Prostate gland (tissue), 2 donors: ENCODE results near the gene ZNF639. TPM values are rescaled to one million over a fixed set of nuclear protein-coding genes. Genes with fewer than 3 reads are reported as not detected.

Experiments used
- DNase-seq: peaks from one replicate; pipeline ENCODE4 v3.0.0-alpha.2; 2019; ENCODE audit warnings: low spot score
- H3K27ac ChIP-seq, 2 donors: fragments of 200-600 bp; sonication (generic); 2 replicates each; pipeline ENCODE4 v1.5.1; 2017 to 2019
- H3K27me3 ChIP-seq: fragments of 200-600 bp; sonication (generic); replicated peaks from 2 replicates; pipeline ENCODE4 v1.5.1; 2019; ENCODE audit not compliant: insufficient read depth
- H3K36me3 ChIP-seq, 2 donors: fragments of 200-600 bp; sonication (generic); 1 replicate in 1 of 2; 2 replicates in 1 of 2; pipeline versions ENCODE4 v1.5.1 to v1.8.1; 2017 to 2019
- H3K4me1 ChIP-seq: fragments of 200-600 bp; sonication (generic); replicated peaks from 2 replicates; pipeline ENCODE4 v1.5.1; 2019
- H3K4me3 ChIP-seq, 2 donors: fragments of 200-600 bp; sonication (generic); 2 replicates each; pipeline ENCODE4 v1.5.1; 2017 to 2019
- H3K9me3 ChIP-seq: fragments of 200-600 bp; sonication (generic); 2 replicates; pipeline ENCODE4 v1.5.1; 2017
- CTCF ChIP-seq, 4 experiments: fragments of 200-600 bp in 2 of 4; fragments of 450-650 bp in 2 of 4; sonication (generic) in 2 of 4; IDR thresholded peaks; 1 replicate in 3 of 4; 2 replicates in 1 of 4; pipeline ENCODE4 v1.5.1; 2016 to 2019; ENCODE audit warnings: antibody characterized with exemption in 4 of 4, mild to moderate bottlenecking in 2 of 4, moderate library complexity in 2 of 4
- POLR2A ChIP-seq: fragments of 450-650 bp; IDR thresholded peaks from one replicate; pipeline ENCODE4 v1.6.1; 2016; ENCODE audit warnings: antibody characterized with exemption, mild to moderate bottlenecking
- POLR2AphosphoS5 ChIP-seq: sonication (generic); formaldehyde crosslinking; IDR thresholded peaks from one replicate; pipeline ENCODE4 v1.6.1; 2017; ENCODE audit warnings: antibody characterized with exemption
- WGBS: methylation state at CpG from one replicate; pipeline ENCODE4 v1.1.5; 2018; 5-methylcytosine and 5-hydroxymethylcytosine counted together
- intact Hi-C: fragments of 100-400 bp; cut with DNase I; formaldehyde crosslinking; loops from one replicate; pipeline ENCODE4 v1.14.2; 2022
- total RNA-seq, 2 donors: library from RNA; depleted of rRNA; stranded (reverse); fragments of >200 nt; gene quantifications; one replicate each; pipeline ENCODE4 v1.1.0, GENCODE V29; 2016

ZNF639 gene
- total RNA-seq, 2 donors from 2014 or later = 48.6 to 50.7 TPM

- Histone ChIP-seq H3K4me1 (no peaks in the 10 kb centered on the region), H3K27ac (no peak overlapping the region), H3K27me3 (no peaks in the 10 kb centered on the region), H3K9me3 (no peaks in the 10 kb centered on the region), H3K36me3 (no peaks in the 10 kb centered on the region), H3K4me3 (no peak overlapping the region)
- WGBS = 70% methylated on average over 4 of the region's 4 CpGs
- intact Hi-C loops = no loop called here
- no peak for TF ChIP-seq CTCF (IDR thresholded peaks at IDR 0.05)
- no peak for TF ChIP-seq POLR2A
- no peak for TF ChIP-seq POLR2AphosphoS5
- no peak for DNase-seq
Observed at GRCh38 chr3:179278932-179279693, 43.7 kb upstream of the ZNF639 start.

GRCh38 chr3:179279837-179280236 is 43.0 kb upstream of the ZNF639 start:
- H3K36me3 ChIP-seq = no peaks in the 10 kb centered on the region
- TF ChIP-seq POLR2A (no peak), CTCF (IDR thresholded peaks at IDR 0.05) (no peak), POLR2AphosphoS5 (no peak)
- 100% methylated on average over 1 of the region's 1 CpG for WGBS
- no peaks in the 10 kb centered on the region for H3K9me3 ChIP-seq
- H3K27ac ChIP-seq = no peak overlapping the region
- no peaks in the 10 kb centered on the region for H3K4me1 ChIP-seq
- no peaks in the 10 kb centered on the region for H3K27me3 ChIP-seq
- intact Hi-C loops = no loop called here
- no peak for DNase-seq
- no peak overlapping the region for H3K4me3 ChIP-seq

- no peak for DNase-seq
- Histone ChIP-seq H3K9me3 (no peaks in the 10 kb centered on the region), H3K36me3 (no peaks in the 10 kb centered on the region), H3K4me1 (no peaks in the 10 kb centered on the region), H3K27ac (no peak overlapping the region), H3K27me3 (no peaks in the 10 kb centered on the region), H3K4me3 (no peak overlapping the region)
- WGBS = 83% methylated on average over 3 of the region's 3 CpGs
- intact Hi-C loops = no loop called here
- TF ChIP-seq POLR2A (no peak), CTCF (IDR thresholded peaks at IDR 0.05) (no peak), POLR2AphosphoS5 (no peak)
Observed at GRCh38 chr3:179281825-179282224, 41.0 kb upstream of the ZNF639 start.

- TF ChIP-seq POLR2AphosphoS5 (no peak), POLR2A (no peak)
- DNase-seq = no peak
- intact Hi-C loops = no loop called here
- Histone ChIP-seq H3K4me1 (no peaks in the 10 kb centered on the region), H3K27ac (no peak overlapping the region), H3K36me3 (no peaks in the 10 kb centered on the region), H3K4me3 (no peak overlapping the region), H3K27me3 (no peaks in the 10 kb centered on the region), H3K9me3 (no peaks in the 10 kb centered on the region)
- WGBS = 72% methylated on average over 6 of the region's 6 CpGs
Observed at GRCh38 chr3:179286331-179286730, 36.5 kb upstream of the ZNF639 start.

- H3K27ac ChIP-seq = no peak overlapping the region
- DNase-seq = no peak
- H3K9me3 ChIP-seq = no peaks in the 10 kb centered on the region
- H3K27me3 ChIP-seq = no peaks in the 10 kb centered on the region
- no peaks in the 10 kb centered on the region for H3K4me1 ChIP-seq
- intact Hi-C loops = no loop called here
- no peak overlapping the region for H3K4me3 ChIP-seq
- TF ChIP-seq CTCF (IDR thresholded peaks at IDR 0.05) = no peak
- TF ChIP-seq POLR2AphosphoS5 = no peak
- TF ChIP-seq POLR2A = no peak
- 13% methylated on average over 4 of the region's 4 CpGs for WGBS
- no peaks in the 10 kb centered on the region for H3K36me3 ChIP-seq
Observed at GRCh38 chr3:179288845-179289244, 34.0 kb upstream of the ZNF639 start.
